OCI-LY7 (cell line): Measurements from ENCODE around the gene TSC22D2. TPM values are rescaled to one million over a fixed set of nuclear protein-coding genes. Genes with fewer than 3 reads are reported as not detected.
A peak's percentile ranks its signal among the peaks of the same experiment; 100 is the strongest.

Experiments used
- BruUV-seq: library from RNA; stranded (reverse); fragments of 400-500 nt; replicated peaks from 2 replicates; lab custom pipeline; 2021; lab: Mats Ljungman, UMichigan
- CTCF ChIA-PET: fragments of 300-600 bp; sonication (Branson Sonifier 250); formaldehyde crosslinking; loops from one replicate; lab custom pipeline; 2022; ENCODE audit warnings: antibody characterized with exemption; ENCODE audit not compliant: unreplicated experiment; lab: Charles Lee
- POLR2A ChIA-PET: fragments of 300-600 bp; sonication (Branson Sonifier 250); formaldehyde crosslinking; loops from one replicate; lab custom pipeline; 2022; ENCODE audit warnings: antibody characterized with exemption; lab: Charles Lee
- DNase-seq: peaks from one replicate; pipeline ENCODE4 v3.0.0-alpha.2; 2015; ENCODE audit warnings: low spot score
- H2AFZ ChIP-seq: fragments of 200-600 bp; sonication (generic), shearing (Covaris generic); 2 replicates; pipeline ENCODE4 v1.6.1; 2014; ENCODE audit warnings: mild to moderate bottlenecking, antibody characterized with exemption, low read length, moderate library complexity
- H3K27ac ChIP-seq: fragments of 200-600 bp; sonication (generic); 2 replicates; pipeline ENCODE4 v1.5.1; 2014; ENCODE audit warnings: mixed run types, low read depth, mild to moderate bottlenecking, moderate library complexity, low read length, inconsistent platforms; ENCODE audit not compliant: poor library complexity, severe bottlenecking
- H3K36me3 ChIP-seq: fragments of 200-600 bp; sonication (generic); 2 replicates; pipeline ENCODE4 v1.6.1; 2014; ENCODE audit warnings: mild to moderate bottlenecking, antibody characterized with exemption, low read length, moderate library complexity, mixed read lengths; ENCODE audit not compliant: insufficient read depth
- H3K4me1 ChIP-seq: fragments of 200-600 bp; sonication (generic); 2 replicates; pipeline ENCODE4 v1.5.1; 2014; ENCODE audit warnings: mild to moderate bottlenecking, low read length; ENCODE audit not compliant: insufficient read depth, poor library complexity, severe bottlenecking
- H3K4me2 ChIP-seq: fragments of 200-600 bp; sonication (generic); 2 replicates; pipeline ENCODE4 v1.6.1; 2014; ENCODE audit warnings: mild to moderate bottlenecking, low read length
- H3K4me3 ChIP-seq: fragments of 200-600 bp; sonication (generic); 2 replicates; pipeline ENCODE4 v1.5.1; 2014; ENCODE audit warnings: mild to moderate bottlenecking, low read depth, low read length; ENCODE audit not compliant: poor library complexity, severe bottlenecking
- H3K79me2 ChIP-seq: fragments of 200-600 bp; sonication (generic); 2 replicates; pipeline ENCODE4 v1.6.1; 2016; ENCODE audit warnings: low read depth, mild to moderate bottlenecking, low read length, moderate library complexity, mixed read lengths; ENCODE audit not compliant: insufficient read depth
- H3K9me2 ChIP-seq: fragments of 200-600 bp; sonication (generic); 2 replicates; pipeline ENCODE4 v1.6.1; 2016; ENCODE audit warnings: mild to moderate bottlenecking, low read length, mixed read lengths; ENCODE audit not compliant: insufficient read depth
- H3K9me3 ChIP-seq: fragments of 200-600 bp; sonication (generic); 2 replicates; pipeline ENCODE4 v1.6.1; 2014; ENCODE audit warnings: mild to moderate bottlenecking, mixed run types, low read length, mixed read lengths
- H4K20me1 ChIP-seq: fragments of 200-600 bp; sonication (generic); 2 replicates; pipeline ENCODE4 v1.6.1; 2014; ENCODE audit warnings: mild to moderate bottlenecking, antibody characterized with exemption, low read length, moderate library complexity, mixed read lengths; ENCODE audit not compliant: insufficient read depth
- EZH2phosphoT487 ChIP-seq: fragments of 200-600 bp; sonication (generic); IDR thresholded peaks from 2 replicates; pipeline ENCODE4 v1.6.1; 2018; ENCODE audit warnings: low read depth, borderline replicate concordance, mild to moderate bottlenecking, mixed run types, antibody characterized with exemption, low read length, moderate library complexity, mixed read lengths
- intact Hi-C: fragments of 100-400 bp; cut with micrococcal nuclease; formaldehyde crosslinking; loops from one replicate; pipeline ENCODE4 v1.10.0; 2022; ENCODE audit not compliant: unreplicated experiment
- total RNA-seq, 2 experiments: library from RNA; depleted of rRNA in 1 of 2; stranded (reverse); fragments of >200 nt in 1 of 2; shearing (Covaris generic) in 1 of 2; gene quantifications; 2 replicates each; pipeline ENCODE4 v1.2.3, GENCODE V29; 2014 to 2022
- TF ChIP-seq, protein P1 (sequence below): fragments of 200-600 bp; sonication (generic); conservative IDR thresholded peaks from 2 replicates; pipeline ENCODE4 v1.5.1; 2014; ENCODE audit warnings: mild to moderate bottlenecking, antibody characterized with exemption, low read length, moderate library complexity, mixed read lengths

TSC22D2 gene
- total RNA-seq, 2 experiments from 2014 or later, result 5.9 to 24.2 TPM

DNA sequence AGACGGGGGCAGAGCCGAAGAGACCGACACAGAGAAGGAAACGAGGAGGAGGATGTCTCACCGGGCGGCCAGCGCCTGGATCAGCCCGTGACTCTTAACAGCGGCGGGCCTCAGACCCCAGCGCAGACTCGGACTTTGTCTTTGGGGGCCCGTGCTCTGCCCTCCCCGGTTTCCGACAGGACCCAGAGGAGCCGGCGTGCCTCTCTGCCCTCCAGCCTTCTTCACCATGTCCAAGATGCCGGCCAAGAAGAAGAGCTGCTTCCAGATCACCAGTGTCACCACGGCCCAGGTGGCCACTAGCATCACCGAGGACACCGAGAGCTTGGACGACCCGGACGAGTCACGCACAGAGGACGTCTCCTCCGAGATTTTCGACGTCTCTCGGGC lies 1.0 kb downstream of the TSC22D2 start:
- peak; percentile 33 for DNase-seq
- peaks cover 41% of the 10 kb centered on the region for H4K20me1 ChIP-seq
- peaks cover 52% of the 10 kb centered on the region for H3K79me2 ChIP-seq
- H3K27ac ChIP-seq, result peak overlapping the region; percentile 95
- peak overlapping the region; percentile 78 for H3K4me3 ChIP-seq
- CTCF ChIA-PET, result interaction anchor here (0.5 to 1.2 kb wide), 3 partner anchors 15 to 1556 kb away, joined by 3 read pairs; no protein-coding TSS in a partner anchor
- BruUV-seq, result no TSS peak
- peak overlapping the region; percentile 89 for H3K4me2 ChIP-seq
- H3K4me1 ChIP-seq, result peaks cover 13% of the 10 kb centered on the region
- H3K36me3 ChIP-seq, result peaks cover 32% of the 10 kb centered on the region
- H3K9me3 ChIP-seq, result no peaks in the 10 kb centered on the region
- H3K9me2 ChIP-seq, result 0 out of 2 replicates have a peak, but pooled peaks cover 4% of the 10 kb centered on the region
- POLR2A ChIA-PET, result interaction anchor here (0.6 to 3.4 kb wide), 10 partner anchors 15 to 676 kb away, joined by 3 to 16 read pairs (median 5); partner anchors contain the start of genes MED12L, SELENOT and SERP1
- H2AFZ ChIP-seq, result no peak overlapping the region
- TF ChIP-seq EZH2phosphoT487, result no peak
- TF ChIP-seq, protein P1, sequence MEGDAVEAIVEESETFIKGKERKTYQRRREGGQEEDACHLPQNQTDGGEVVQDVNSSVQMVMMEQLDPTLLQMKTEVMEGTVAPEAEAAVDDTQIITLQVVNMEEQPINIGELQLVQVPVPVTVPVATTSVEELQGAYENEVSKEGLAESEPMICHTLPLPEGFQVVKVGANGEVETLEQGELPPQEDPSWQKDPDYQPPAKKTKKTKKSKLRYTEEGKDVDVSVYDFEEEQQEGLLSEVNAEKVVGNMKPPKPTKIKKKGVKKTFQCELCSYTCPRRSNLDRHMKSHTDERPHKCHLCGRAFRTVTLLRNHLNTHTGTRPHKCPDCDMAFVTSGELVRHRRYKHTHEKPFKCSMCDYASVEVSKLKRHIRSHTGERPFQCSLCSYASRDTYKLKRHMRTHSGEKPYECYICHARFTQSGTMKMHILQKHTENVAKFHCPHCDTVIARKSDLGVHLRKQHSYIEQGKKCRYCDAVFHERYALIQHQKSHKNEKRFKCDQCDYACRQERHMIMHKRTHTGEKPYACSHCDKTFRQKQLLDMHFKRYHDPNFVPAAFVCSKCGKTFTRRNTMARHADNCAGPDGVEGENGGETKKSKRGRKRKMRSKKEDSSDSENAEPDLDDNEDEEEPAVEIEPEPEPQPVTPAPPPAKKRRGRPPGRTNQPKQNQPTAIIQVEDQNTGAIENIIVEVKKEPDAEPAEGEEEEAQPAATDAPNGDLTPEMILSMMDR, result no peak
- intact Hi-C loops, result loop anchor here (2.0 to 5.0 kb wide), 4 partner anchors 596 to 1417 kb away; partner anchors contain the start of genes COMMD2, GYG1, HLTF and RNF13

DNA sequence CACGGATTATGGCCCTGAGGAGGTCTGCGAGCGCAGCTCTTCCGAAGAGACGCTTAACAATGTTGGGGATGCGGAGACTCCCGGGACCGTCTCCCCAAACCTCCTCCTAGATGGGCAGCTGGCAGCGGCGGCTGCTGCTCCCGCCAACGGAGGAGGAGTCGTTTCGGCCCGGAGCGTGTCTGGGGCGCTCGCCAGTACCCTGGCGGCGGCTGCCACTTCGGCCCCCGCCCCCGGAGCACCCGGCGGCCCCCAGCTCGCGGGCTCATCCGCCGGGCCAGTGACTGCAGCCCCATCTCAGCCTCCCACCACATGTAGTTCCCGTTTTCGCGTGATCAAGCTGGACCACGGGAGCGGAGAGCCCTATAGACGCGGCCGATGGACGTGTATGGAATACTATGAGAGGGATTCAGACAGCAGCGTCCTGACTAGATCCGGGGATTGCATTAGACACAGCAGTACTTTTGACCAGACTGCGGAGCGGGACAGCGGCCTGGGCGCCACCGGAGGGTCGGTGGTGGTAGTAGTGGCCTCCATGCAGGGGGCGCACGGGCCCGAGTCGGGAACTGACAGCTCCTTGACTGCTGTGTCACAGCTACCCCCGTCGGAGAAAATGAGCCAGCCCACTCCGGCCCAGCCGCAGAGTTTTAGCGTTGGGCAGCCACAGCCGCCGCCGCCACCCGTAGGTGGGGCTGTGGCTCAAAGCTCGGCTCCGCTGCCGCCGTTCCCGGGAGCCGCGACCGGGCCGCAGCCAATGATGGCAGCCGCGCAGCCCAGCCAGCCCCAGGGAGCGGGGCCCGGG lies 1.6 kb downstream of the TSC22D2 start:
- H3K9me2 ChIP-seq, result 0 out of 2 replicates have a peak, but pooled peaks cover 4% of the 10 kb centered on the region
- peak overlapping the region; percentile 89 for H3K4me2 ChIP-seq
- no peaks in the 10 kb centered on the region for H3K9me3 ChIP-seq
- CTCF ChIA-PET, result interaction anchor here (0.5 to 1.2 kb wide), 3 partner anchors 14 to 1556 kb away, joined by 3 read pairs; no protein-coding TSS in a partner anchor
- POLR2A ChIA-PET, result interaction anchor here (1.1 to 3.4 kb wide), 10 partner anchors 9 to 676 kb away, joined by 3 to 15 read pairs (median 4); partner anchors contain the start of genes MED12L and SELENOT
- BruUV-seq, result no TSS peak
- H3K4me3 ChIP-seq, result peak overlapping the region; percentile 78
- intact Hi-C loops, result loop anchor here (1.0 to 10.0 kb wide), 7 partner anchors 86 to 1417 kb away; partner anchors contain the start of genes COMMD2, GYG1, HLTF and PFN2
- H3K4me1 ChIP-seq, result peaks cover 19% of the 10 kb centered on the region
- peaks cover 47% of the 10 kb centered on the region for H4K20me1 ChIP-seq
- peak; percentile 89 for DNase-seq
- TF ChIP-seq EZH2phosphoT487, result no peak
- TF ChIP-seq, protein P1, result peak; percentile 70
- H3K27ac ChIP-seq, result peak overlapping the region; percentile 95
- H3K36me3 ChIP-seq, result peaks cover 38% of the 10 kb centered on the region
- peaks cover 58% of the 10 kb centered on the region for H3K79me2 ChIP-seq
- H2AFZ ChIP-seq, result no peak overlapping the region
